Amniotic stem cell (primary cell): ENCODE results near the gene SNAP25.

Source experiments
- DNase-seq: peaks from one replicate; lab custom pipeline; 2025; lab: John Stamatoyannopoulos, UW

SNAP25 gene

DNA sequence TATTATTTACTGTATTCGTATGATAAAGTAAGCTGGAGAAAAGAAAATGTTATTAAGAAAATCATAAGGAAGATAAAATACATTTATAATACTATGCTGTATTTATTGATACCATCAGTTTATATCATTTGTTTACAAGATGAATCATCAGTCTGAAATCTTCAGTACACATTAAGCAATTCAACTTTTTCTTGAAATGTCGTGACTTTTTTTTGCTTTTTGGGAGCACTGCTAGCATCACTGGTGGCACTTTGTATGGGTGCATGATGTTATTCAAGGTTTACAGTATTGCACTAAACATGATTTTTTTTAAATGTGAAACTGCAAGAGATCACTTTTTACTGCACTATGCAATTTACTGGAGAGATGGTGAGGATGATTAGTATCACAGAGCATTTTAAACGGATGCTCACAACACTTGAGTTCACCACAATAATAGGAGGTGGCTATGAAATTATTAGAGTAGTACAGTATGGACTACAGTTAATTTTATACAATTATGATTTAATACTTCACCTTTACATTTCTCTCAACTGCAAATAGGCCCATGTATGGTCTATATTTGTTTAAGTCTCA, 85.9 kb downstream of the SNAP25 start:
- no peak for DNase-seq

DNA sequence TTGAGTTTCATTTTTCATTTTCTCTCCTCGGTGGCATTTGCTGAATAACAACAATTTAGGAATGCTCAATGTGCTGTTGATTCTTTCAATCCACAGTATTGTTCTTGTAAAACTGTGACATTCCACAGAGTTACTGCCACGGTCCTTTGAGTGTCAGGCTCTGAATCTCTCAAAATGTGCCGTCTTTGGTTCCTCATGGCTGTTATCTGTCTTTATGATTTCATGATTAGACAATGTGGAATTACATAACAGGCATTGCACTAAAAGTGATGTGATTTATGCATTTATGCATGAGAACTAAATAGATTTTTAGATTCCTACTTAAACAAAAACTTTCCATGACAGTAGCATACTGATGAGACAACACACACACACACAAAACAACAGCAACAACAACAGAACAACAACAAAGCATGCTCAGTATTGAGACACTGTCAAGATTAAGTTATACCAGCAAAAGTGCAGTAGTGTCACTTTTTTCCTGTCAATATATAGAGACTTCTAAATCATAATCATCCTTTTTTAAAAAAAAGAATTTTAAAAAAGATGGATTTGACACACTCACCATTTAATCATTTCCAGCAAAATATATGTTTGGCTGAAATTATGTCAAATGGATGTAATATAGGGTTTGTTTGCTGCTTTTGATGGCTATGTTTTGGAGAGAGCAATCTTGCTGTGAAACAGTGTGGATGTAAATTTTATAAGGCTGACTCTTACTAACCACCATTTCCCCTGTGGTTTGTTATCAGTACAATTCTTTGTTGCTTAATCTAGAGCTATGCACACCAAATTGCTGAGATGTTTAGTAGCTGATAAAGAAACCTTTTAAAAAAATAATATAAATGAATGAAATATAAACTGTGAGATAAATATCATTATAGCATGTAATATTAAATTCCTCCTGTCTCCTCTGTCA, 88.1 kb downstream of the SNAP25 start:
- DNase-seq: peak; percentile 48

DNA sequence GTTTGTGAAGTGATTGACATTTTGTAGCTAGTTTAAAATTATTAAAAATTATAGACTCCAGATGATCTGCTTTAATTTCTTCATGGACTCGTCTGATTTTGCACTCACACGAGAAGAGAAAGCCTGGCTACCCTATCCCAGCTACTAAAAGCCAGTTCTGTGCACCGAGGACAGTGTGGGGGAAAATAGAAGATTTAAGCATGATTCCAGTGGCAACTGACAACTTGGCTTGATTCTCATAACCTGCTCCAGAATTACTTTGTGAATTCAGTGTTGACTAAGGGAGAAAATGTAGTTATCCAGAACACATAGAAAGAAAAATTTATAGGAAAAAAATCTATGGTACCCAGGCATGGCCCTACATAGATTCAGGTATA, 88.7 kb downstream of the SNAP25 start:
- no peak for DNase-seq

DNA sequence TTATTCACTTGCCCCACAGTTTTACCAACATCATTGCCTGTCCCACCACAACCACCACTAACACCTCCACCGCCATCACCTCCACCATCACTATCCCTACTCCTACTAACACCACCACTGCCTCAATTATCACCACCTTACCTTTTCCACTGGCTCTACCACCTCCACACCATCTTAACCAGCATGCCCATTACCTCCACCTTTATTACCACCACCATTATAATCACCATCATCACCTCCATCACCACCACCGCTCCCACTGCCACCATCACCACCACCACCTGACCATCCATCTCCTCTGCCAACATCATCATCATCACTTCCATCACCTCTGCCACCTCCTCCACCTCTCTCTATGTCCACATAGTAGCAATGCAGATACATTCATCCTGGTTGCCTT, 90.0 kb downstream of the SNAP25 start:
- DNase-seq: no peak

DNA sequence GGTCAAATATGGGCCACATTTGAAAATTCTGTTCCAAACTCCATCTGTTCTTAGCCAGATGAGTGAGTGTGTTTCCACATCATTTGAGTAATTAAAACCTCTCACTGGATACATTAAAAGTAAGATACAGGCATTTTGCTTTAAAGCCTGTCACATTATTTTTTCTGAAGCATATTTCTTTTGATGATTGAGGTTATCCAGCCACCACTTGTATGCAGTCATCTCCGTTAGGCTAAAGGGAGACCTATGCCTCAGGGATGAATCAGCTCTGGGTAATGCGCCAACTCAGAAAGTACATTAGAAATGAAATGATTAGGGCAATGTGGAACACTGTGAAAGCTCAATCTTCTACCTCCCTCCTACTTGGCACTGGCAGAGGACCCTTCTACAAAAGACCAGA, 90.7 kb downstream of the SNAP25 start:
- peak; percentile 60 for DNase-seq

DNA sequence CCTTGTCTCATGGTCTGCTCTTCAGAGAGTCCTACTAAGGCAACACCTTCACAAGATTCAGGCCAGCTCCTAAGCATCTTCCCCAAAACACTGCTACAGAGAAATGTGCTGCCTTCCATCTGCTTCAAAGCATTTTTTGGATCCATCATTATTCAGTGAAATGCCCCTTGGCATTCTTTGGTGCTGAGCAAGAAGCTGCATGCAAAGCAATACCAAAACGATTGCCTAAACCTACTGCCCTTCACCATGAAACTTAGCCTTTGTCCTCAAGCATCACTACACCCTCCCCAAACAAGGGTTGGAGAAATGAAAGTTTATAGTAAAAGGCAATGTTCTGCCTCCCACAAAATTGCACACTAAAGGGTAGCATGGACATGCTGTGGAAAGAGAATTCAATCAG, 93.5 kb downstream of the SNAP25 start:
- no peak for DNase-seq

DNA sequence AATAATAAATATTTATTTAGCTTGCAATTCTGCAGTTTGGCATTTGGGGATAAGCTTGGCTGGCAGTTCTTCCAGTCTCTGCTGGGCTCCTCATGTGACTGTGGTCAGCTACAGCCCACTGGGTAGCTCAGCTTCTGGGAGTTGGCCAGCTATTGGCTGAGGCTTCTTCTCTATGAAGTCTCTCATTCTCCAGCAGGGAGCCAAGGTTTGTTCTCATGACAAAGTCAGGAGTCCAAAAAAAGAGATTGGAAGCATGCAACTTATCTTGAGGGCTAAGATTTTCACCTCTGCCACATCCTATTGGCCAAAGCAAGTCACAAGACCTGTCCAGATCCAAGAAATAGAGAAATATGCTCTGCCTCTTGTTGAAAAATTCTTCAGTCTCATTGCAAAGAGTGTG, 94.6 kb downstream of the SNAP25 start:
- DNase-seq: no peak

DNA sequence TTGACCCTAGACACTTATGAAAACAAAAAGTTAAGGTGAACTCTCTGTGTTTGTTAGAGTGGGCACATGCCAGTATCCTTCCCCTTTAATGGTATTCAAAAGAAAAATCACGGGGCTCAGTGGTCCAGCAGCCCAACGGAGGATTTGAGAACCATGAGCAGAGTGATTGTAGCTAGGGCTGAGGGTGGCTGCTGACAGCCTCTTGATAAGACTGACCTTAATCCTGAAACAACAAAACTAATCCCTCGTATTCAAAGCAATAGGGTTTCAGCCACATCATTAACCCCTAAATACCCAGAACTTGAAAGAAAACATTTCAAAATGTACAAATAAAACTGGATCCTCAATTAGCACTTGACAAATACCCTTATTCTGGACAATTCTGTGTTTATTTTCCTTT, 95.1 kb downstream of the SNAP25 start:
- DNase-seq: no peak

DNA sequence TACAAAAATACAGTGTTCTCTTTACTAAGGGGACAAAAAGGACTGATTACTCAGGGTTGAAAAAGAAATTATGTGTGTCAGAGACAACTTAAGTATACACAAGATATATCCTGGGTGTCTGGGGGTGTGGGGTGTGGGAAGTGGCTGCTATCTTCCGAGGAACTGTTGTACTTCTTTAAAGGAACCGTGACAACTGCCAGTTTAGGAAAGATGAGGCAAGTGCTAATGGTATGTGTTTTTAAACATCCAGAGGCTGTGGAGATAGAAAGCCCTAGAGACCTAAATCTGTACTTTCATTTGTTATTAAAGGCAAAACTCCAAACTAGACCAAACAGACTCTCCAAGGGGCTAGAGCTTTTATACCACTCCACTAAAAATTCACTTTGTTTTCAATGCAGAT, 95.6 kb downstream of the SNAP25 start:
- DNase-seq: no peak

DNA sequence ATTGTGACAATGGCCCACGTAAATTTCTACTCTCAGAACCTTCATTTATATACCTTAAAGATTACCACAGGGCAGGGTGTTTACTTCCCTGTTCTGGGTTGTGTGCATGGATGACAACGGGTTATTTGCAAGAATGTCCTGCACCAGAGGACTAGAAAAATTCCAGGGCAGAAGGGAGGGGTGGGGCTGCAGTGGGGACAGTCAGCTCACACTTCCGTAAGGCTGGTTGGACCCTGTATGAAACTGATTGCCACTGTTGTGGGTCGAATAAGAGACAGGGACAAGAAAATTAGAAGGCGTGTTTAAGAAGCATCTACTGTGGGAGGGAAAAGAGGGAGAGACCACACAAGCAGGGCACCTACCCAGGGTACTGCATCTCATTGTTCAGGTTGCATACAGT, 96.5 kb downstream of the SNAP25 start:
- DNase-seq: no peak

DNA sequence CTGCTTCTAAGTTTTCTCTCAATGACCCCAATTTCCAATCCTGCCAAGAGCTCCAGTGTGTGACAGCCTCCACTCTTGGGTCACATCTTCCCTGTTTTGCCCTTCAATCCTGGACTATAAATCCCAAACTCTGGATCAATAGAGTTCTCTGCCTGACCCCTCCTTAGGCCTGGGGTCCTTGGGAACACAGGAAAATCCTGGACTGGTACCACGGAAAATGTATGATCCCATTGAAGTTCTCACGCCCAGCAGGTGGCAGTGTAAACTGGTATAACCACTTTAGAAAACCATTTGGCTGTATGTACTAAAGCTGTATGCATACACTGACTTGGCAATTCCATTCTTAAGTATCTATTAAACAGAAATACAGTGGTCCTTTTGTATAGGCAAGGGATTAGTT, 98.0 kb downstream of the SNAP25 start:
- no peak for DNase-seq

DNA sequence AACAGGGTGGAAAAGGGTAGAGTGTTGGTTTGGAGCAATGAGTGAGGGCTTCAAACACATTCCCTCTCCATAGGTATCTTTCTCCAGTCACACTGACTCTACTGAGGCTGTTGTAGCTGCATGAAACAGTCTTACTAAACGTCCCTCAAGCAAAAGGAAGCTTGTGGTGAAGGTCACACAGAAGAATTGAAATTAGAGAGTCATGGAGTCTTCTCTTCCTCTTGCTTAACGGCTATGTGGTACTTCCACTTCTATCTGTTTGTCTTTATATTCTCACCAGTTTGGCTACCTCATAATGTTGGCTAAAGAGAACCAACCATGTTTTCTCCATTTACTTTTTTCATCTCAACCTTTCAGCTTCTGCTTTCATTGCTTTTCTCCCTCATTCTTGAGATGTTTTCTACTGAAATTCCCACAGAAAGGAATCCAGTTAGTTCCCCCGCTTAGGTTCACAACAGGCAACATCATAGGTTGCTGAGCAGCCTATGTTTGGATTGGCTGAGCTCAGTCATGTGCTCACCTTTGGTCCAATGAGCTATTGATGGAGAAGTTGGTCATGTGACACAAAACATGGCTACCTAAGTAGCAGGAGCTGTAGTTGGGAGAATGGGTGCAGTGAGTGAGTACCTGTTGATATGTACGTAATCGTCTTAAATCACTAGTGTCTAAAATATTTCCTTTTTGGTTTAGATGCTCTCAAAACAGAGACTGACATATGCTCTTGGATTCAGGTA, 99.8 kb downstream of the SNAP25 start:
- no peak for DNase-seq

DNA sequence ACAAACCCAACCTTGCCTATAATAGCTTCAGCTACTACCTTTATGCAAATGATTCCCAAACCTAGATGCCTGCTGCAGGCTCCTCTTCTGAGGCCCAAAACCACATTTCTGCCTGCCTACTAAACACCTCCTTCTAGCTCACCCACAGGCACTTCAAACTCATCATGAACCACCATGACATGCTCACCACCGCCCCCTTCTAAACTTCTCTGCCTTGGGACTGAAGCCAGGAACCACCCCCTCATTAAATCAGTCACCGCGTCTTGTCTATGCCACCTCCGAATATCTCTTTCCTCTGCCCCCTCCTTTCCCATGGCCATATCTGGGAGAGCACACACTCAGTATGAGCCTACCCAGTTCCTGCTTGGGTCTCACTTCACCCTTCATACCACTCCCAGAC, 101.2 kb downstream of the SNAP25 start:
- DNase-seq: no peak

DNA sequence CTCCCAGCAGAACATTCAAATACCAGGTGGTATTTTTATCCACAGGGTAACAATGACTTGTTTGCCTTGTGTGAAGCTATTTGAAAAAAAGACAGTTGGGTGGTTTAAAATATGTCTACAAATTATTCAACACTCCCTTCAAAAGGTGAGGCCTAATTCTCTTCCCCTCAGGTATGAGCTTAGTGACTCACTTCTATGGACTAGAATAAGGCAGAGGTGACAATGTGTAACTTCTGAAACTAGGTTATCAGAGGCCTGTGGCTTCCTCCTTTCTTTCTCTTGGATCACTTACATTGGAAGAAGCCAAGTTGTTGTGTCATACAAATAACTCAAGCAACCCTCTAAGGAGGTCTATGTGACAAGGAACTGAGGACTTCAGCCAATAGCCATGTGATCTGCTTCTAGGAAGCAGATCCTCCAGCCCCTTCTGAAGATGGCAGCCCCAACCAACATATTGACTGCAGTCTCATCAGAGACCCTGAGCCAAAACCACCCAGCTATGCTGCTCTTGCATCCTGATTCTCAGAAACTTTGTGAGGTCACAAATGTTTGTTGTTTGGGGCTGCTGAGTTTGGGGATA, 102.6 kb downstream of the SNAP25 start:
- no peak for DNase-seq

DNA sequence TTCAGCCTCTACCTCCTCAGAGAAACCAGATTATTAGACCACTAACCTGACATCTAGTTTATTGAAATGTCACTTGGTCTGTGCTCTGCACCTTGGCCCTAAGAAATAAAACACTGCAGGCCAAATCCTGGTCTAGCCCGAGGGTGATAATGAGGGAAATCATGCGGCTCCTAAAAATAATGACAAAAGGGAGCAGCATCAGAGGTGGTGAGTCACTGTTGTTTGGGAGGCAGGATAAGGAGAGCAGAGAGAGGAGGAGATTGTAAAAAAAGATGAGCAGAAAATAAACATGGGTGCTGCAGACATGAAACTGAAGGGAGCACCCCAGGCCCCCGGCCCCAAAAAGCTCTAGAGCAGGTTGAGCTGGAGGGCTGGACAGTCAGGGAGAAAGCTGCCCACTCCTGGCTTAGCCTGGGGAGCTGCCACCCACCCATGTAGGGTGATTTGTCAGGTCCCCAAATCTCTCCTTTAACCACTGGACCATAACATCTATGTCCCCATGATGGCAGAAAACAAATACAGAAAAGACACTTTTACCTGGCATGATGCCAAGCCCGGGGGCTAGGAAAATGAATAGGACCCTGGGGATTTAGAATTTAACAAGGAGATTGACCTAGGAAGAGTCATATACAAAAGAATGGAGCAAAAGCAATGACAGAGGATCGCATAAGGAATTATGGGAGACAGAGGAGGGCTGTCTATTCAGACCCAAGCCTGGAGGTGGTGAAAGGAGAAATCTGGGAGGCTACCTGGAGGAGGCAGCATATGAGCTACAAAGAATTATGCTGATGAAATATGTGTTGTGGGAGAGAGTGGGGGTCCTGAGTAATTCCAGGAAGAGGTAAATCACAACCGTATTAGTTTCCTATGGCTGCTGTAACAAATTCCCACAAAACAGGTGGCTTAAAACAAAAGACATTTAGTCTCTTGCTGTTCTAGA, 103.7 kb downstream of the SNAP25 start:
- no peak for DNase-seq

DNA sequence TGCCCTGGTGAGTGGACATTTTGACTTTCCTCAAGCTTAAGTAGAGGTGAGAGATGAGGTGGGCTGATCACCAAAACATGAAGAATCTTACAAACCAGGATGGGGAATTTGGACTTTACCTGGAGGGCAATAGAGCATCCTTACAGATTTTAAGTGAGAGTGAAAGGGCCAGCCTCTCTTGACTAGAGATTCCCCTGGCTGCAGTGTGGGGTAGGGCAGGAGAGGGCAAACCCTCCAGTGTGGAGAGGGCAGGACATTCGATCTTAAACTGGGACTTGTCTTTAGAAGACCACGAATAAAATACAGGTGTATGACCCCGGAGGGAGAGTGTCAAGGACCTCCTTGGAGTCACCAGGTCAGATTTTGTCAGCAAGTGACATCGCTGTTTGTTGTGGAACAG, 105.1 kb downstream of the SNAP25 start:
- no peak for DNase-seq

DNA sequence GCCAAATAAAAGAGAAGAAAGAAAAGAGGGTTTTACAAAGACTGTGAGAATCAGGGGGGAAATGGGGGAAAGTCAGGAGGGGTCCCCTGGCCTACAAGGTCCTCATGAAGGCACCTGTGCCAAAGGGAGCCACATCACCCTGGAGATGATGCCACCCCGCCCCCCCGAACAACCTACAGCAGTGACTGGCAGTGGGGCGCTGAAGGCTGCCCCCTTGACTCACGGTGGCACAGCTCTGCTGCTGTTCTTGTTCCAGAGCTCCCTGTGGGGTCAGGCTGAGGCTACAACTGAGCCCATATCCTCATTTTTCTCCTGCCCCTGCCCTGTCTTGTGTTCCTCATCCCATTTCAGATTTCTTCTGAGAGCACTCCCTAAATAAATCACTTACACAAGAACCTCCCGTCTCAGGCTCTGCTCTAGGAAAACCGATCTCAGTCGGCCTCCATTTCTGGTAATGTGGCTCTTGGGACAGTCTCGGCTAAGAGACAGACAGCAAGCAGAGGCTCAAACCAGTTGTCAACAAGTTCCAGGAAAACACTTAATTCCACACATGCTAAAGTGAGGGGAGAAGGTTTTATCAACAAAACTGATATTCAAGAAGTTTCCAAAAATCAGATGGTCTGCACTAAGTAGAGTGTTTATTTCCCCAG, 105.7 kb downstream of the SNAP25 start:
- no peak for DNase-seq

DNA sequence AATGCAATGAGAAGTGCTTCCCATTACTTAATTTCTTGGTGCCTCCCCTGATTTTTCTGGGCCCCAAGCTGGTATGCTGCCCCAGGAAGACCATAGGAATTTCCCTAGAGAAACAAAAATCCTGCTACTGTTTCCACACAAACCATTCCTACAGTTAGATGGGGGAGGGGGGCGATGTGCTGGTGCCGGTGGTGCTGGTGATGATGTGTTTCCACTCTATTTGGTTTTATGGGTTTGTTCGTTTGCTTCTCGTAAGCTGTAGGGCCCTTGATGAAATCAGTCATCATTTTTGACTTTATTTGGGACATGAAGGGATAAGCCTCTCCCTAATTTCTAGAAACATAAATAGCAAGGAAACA, 110.2 kb downstream of the SNAP25 start:
- no peak for DNase-seq

DNA sequence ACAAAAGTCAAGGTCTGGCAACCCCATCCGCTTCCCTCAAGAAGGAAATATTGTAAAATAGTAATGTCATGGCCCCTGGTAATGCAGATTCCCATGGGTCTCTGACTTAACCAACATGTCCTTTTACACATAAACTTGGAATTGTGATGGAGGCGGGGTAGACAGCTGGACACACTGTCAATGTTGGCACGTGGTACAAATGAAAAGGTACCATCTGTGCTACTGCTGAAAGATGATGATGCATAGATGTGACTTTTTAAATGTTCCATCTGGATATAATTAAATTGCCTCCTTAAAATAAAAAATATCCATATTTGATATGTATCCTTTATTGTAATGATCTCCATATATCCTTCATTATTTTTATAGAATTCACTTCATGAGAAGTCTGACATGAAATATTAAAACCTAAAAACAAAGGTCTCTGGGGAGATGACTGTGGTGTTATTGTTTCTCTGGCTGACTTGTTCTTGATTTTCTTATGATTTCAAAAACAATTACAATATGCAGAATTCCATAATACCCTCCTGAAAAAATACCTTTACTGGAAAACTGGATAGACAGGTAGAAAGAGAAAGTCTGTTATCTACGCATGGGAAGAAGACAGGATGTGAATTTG, 110.9 kb downstream of the SNAP25 start:
- DNase-seq: no peak

DNA sequence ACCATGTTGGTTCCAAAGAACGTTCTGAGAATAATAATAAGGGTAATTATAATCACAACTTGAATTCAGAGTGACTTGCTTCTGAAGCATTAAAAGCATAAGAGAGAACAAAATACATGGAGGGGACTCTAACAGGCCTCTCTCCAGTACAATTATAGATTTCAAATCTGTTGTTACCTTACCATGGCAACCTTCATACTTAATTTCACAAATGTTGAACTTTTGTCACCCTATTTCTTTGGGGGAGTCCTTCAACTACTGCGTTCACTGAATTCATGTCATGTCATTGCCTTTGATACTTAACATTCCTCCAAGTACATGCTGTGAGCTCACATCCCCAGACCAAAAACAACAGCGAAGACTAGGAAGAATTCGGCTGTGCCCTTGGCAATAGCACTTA, 111.4 kb downstream of the SNAP25 start:
- DNase-seq: no peak
